Neuronal stem cell (in vitro differentiated cells): ENCODE data around the gene GNG4.
"Not testable (repeated sequence)": the region's sequence is repeated elsewhere in the genome, so short reads cannot be mapped to it uniquely, and the experiment has no call there.

Experiments used
- DNase-seq: peaks from one replicate; pipeline ENCODE4 v3.0.0-alpha.2; 2013; ENCODE audit warnings: low spot score
- H2AFZ ChIP-seq: one replicate; pipeline ENCODE4 v1.6.1; 2013; ENCODE audit warnings: mild to moderate bottlenecking, low read length, inconsistent platforms
- H2AK5ac ChIP-seq: 2 replicates; pipeline ENCODE4 v1.6.1; 2013; ENCODE audit warnings: low read depth, mild to moderate bottlenecking, inconsistent platforms, low read length, moderate library complexity, mixed read lengths
- H2BK120ac ChIP-seq: 2 replicates; pipeline ENCODE4 v1.6.1; 2013; ENCODE audit warnings: low read depth, mild to moderate bottlenecking, inconsistent platforms, low read length, moderate library complexity, mixed read lengths
- H2BK12ac ChIP-seq: one replicate; pipeline ENCODE4 v1.6.1; 2013; ENCODE audit warnings: low read length, inconsistent platforms
- H2BK15ac ChIP-seq: 2 replicates; pipeline ENCODE4 v1.6.1; 2013; ENCODE audit warnings: mild to moderate bottlenecking, low read length, inconsistent platforms, mixed read lengths
- H2BK5ac ChIP-seq: one replicate; pipeline ENCODE4 v1.6.1; 2013; ENCODE audit warnings: inconsistent platforms, mild to moderate bottlenecking, low read length, moderate library complexity
- H3K14ac ChIP-seq: one replicate; pipeline ENCODE4 v1.6.1; 2013; ENCODE audit warnings: low read length, inconsistent platforms
- H3K18ac ChIP-seq: 2 replicates; pipeline ENCODE4 v1.6.1; 2013; ENCODE audit warnings: low read length, inconsistent platforms
- H3K23ac ChIP-seq: 2 replicates; pipeline ENCODE4 v1.6.1; 2013; ENCODE audit warnings: low read depth, mild to moderate bottlenecking, mixed read lengths, low read length, inconsistent platforms; ENCODE audit not compliant: poor library complexity
- H3K27ac ChIP-seq: replicated peaks from 3 replicates; pipeline ENCODE4 v1.5.1; 2013; ENCODE audit warnings: low read length, inconsistent platforms
- H3K27me3 ChIP-seq, 3 experiments: 2 replicates each; pipeline ENCODE4 v1.6.1; 2013; ENCODE audit warnings: low read length in 3 of 3, mild to moderate bottlenecking in 2 of 3, inconsistent platforms in 1 of 3, low read depth in 1 of 3, mixed read lengths in 1 of 3, moderate library complexity in 1 of 3; ENCODE audit not compliant: control insufficient read depth in 3 of 3, insufficient read depth in 3 of 3
- H3K36me3 ChIP-seq, 2 donors: replicated peaks in 1 of 2; 2 replicates each; pipeline ENCODE4 v1.6.1; 2013; ENCODE audit warnings: low read length in 2 of 2; ENCODE audit not compliant: control insufficient read depth in 2 of 2, insufficient read depth in 2 of 2
- H3K4ac ChIP-seq: 2 replicates; pipeline ENCODE4 v1.6.1; 2013; ENCODE audit warnings: inconsistent platforms, mild to moderate bottlenecking, low read length, moderate library complexity
- H3K4me1 ChIP-seq, 2 donors: 1 replicate in 1 of 2; 2 replicates in 1 of 2; pipeline ENCODE4 v1.6.1; 2013; ENCODE audit warnings: low read length in 2 of 2, low read depth in 1 of 2; ENCODE audit not compliant: control insufficient read depth in 2 of 2, insufficient read depth in 1 of 2
- H3K4me2 ChIP-seq: one replicate; pipeline ENCODE4 v1.6.1; 2013; ENCODE audit warnings: mild to moderate bottlenecking, low read length, inconsistent platforms; ENCODE audit not compliant: insufficient read depth, poor library complexity, severe bottlenecking
- H3K4me3 ChIP-seq, 2 donors: 2 replicates each; pipeline ENCODE4 v1.5.1; 2013; ENCODE audit warnings: low read length in 2 of 2, mild to moderate bottlenecking in 2 of 2, inconsistent platforms in 1 of 2, moderate library complexity in 1 of 2
- H3K79me1 ChIP-seq: one replicate; pipeline ENCODE4 v1.6.1; 2013; ENCODE audit warnings: low read depth, mild to moderate bottlenecking, inconsistent platforms, low read length, moderate library complexity
- H3K9ac ChIP-seq: one replicate; pipeline ENCODE4 v1.6.1; 2013; ENCODE audit warnings: mild to moderate bottlenecking, low read depth, low read length, inconsistent platforms; ENCODE audit not compliant: poor library complexity
- H3K9me3 ChIP-seq, 2 donors: replicated peaks in 1 of 2; 2 replicates each; pipeline versions ENCODE3 to v1.6.1; 2013; ENCODE audit warnings: low read length in 2 of 2, mild to moderate bottlenecking in 2 of 2, inconsistent platforms in 1 of 2, low read depth in 1 of 2, mixed read lengths in 1 of 2, moderate library complexity in 1 of 2; ENCODE audit not compliant: control insufficient read depth in 2 of 2, insufficient read depth in 1 of 2
- H4K8ac ChIP-seq: one replicate; pipeline ENCODE4 v1.6.1; 2013; ENCODE audit warnings: low read depth, mild to moderate bottlenecking, inconsistent platforms, low read length, moderate library complexity
- H4K91ac ChIP-seq: one replicate; pipeline ENCODE4 v1.6.1; 2013; ENCODE audit warnings: low read length, low read depth, mild to moderate bottlenecking, inconsistent platforms; ENCODE audit not compliant: poor library complexity
- WGBS, 2 donors: extraction: QIAGEN DNeasy Blood & Tissue Kit; methylation state at CpG; one replicate each; pipeline ENCODE4 v1.1.7; 2013; ENCODE audit warnings: missing lambda C conversion rate in 2 of 2, mixed read lengths in 1 of 2; ENCODE audit not compliant: insufficient read length in 2 of 2, insufficient replicate concordance in 1 of 2; ENCODE audit errors: extremely low coverage in 2 of 2; 5-methylcytosine and 5-hydroxymethylcytosine counted together

GNG4 gene

DNA sequence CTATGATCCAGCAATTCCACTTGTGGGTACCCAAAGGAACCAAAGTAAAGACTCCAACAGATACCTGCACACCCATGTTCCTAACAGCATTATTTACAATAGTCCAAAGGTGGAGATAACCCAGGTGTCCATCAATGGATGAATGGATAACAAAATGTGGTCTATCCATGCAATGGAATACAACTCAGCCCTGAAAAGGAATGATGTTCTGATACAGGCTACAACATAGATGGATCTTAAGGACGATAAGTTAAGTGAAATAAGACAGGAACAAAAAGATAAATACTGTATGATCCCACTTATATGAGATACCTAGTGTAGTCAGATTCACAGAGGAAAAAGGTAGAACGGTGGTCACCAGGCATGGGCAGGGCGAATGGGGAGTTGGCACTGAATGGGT, 69.7 kb downstream of the GNG4 start:
- Histone ChIP-seq H3K4me1 (no peaks in the 10 kb centered on the region), H3K14ac (no peak overlapping the region), H2AK5ac (no peak overlapping the region), H3K27ac (no peak overlapping the region), H3K79me1 (no peaks in the 10 kb centered on the region), H3K4me2 (no peak overlapping the region), H3K4me3 (no peak overlapping the region), H2AFZ (no peak overlapping the region), H3K36me3 (peaks cover 4 to 68% of the 10 kb centered on the region in 2 donors), H4K8ac (no peak overlapping the region), H2BK15ac (no peak overlapping the region), H2BK12ac (no peak overlapping the region), H3K4ac (no peak overlapping the region), H2BK5ac (no peak overlapping the region), H2BK120ac (no peak overlapping the region), H3K18ac (no peak overlapping the region), H3K9me3 (peaks cover 2 to 9% of the 10 kb centered on the region in 2 donors), H3K23ac (no peak overlapping the region), H3K27me3 (no peaks in the 10 kb centered on the region), H3K9ac (no peak overlapping the region), H4K91ac (no peak overlapping the region)
- no CpG with 5 or more reads among the region's 3 CpGs for WGBS, 2 donors
- no peak for DNase-seq

DNA sequence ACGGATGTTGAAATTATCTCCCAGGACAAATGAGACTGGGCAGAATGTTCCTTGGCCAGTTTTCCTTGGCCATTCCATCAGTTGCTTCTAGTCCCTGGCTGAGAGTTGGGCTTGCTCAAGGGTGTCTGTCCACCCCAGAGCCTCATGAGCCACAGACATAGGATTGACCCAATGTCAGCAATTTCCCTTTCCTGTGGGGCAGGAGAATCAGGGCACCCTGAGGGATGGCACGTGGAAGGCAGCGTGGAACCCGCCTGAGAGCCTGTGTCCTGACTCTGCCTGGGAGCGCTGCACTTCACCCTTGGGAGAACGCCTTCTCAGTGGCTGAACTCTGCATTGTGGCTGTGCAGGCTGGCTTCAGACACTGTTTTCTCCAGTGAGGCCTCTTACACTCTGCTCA, 74.0 kb downstream of the GNG4 start:
- no peak overlapping the region for H2BK12ac ChIP-seq

DNA sequence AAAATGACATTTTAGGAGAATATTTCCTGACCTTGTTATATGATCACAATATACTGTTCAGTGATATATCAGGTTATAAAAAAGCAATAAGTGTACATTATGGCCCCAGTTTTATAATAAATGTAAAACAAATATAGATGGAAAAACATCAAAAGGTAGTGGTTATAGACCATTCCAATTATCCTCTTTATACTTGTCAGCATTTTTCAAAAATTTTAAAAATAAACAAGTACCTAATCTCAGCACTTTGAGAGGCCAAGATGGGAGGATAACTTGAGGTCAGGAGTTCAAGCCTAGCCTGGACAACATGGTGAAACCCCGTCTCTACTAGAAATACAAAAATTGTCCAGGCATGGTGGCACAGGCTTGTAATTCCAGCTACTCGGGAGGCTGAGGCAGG, 75.7 kb downstream of the GNG4 start:
- no peak overlapping the region for H3K4me3 ChIP-seq
- H2AFZ ChIP-seq = no peak overlapping the region
- H3K14ac ChIP-seq = no peak overlapping the region
- no peak overlapping the region for H3K4ac ChIP-seq
- no peak overlapping the region for H3K27ac ChIP-seq
- H2BK12ac ChIP-seq = no peak overlapping the region
- H2AK5ac ChIP-seq = no peak overlapping the region
- H3K9me3 ChIP-seq = no peaks in the 10 kb centered on the region
- no peaks in the 10 kb centered on the region for H3K79me1 ChIP-seq
- no peak for DNase-seq
- H4K91ac ChIP-seq = no peak overlapping the region
- H2BK120ac ChIP-seq = no peak overlapping the region
- no peak overlapping the region for H2BK5ac ChIP-seq
- H3K4me2 ChIP-seq = no peak overlapping the region
- no peak overlapping the region for H4K8ac ChIP-seq
- no peak overlapping the region for H3K9ac ChIP-seq
- no peak overlapping the region for H3K18ac ChIP-seq
- no peak overlapping the region for H3K23ac ChIP-seq
- H3K27me3 ChIP-seq = no peaks in the 10 kb centered on the region
- no CpG with 5 or more reads among the region's 2 CpGs for WGBS, 2 donors
- H3K36me3 ChIP-seq = peaks cover 0 to 31% of the 10 kb centered on the region in 2 donors
- H3K4me1 ChIP-seq = no peaks in the 10 kb centered on the region
- H2BK15ac ChIP-seq = no peak overlapping the region

More for the DNA sequence above, 74.0 kb downstream of the GNG4 start:
- no peak overlapping the region for H3K9ac ChIP-seq
- H3K4me3 ChIP-seq = no peak overlapping the region
- H2BK15ac ChIP-seq = no peak overlapping the region
- peaks cover 2 to 9% of the 10 kb centered on the region in 2 donors for H3K9me3 ChIP-seq
- peaks cover 1 to 42% of the 10 kb centered on the region in 2 donors for H3K36me3 ChIP-seq
- no peak for DNase-seq
- no peaks in the 10 kb centered on the region for H3K79me1 ChIP-seq
- H3K4me1 ChIP-seq = no peaks in the 10 kb centered on the region
- no peak overlapping the region for H2BK5ac ChIP-seq
- H3K18ac ChIP-seq = peak overlapping the region; percentile 27
- no peak overlapping the region for H2AFZ ChIP-seq
- no peak overlapping the region for H3K23ac ChIP-seq
- H2BK120ac ChIP-seq = no peak overlapping the region
- H3K4ac ChIP-seq = no peak overlapping the region
- H4K8ac ChIP-seq = no peak overlapping the region
- no peaks in the 10 kb centered on the region for H3K27me3 ChIP-seq
- H3K4me2 ChIP-seq = no peak overlapping the region
- no CpG with 5 or more reads among the region's 6 CpGs for WGBS, 2 donors
- no peak overlapping the region for H3K14ac ChIP-seq
- H3K27ac ChIP-seq = no peak overlapping the region
- H2AK5ac ChIP-seq = no peak overlapping the region
- H4K91ac ChIP-seq = no peak overlapping the region

DNA sequence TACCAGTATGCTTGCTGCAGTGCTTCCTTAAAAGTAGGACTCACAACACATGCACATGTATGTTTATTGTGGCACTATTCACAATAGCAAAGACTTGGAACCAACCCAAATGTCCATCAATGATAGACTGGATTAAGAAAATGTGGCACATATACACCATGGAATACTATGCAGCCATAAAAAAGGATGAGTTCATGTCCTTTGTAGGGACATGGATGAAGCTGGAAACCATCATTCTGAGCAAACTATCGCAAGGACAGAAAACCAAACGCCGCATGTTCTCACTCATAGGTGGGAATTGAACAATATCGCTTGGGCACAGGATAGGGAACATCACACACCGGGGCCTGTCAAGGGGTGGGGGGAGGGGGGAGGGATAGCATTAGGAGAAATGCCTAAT, 76.6 kb downstream of the GNG4 start:
- not testable (repeated sequence) for H4K91ac ChIP-seq, DNase-seq, H4K8ac ChIP-seq, H3K23ac ChIP-seq, H2BK5ac ChIP-seq, H3K27me3 ChIP-seq, H2AFZ ChIP-seq, H2BK12ac ChIP-seq, H3K4me1 ChIP-seq, H3K4me2 ChIP-seq, H3K27ac ChIP-seq, H2BK15ac ChIP-seq, H3K9me3 ChIP-seq, H3K79me1 ChIP-seq, H3K18ac ChIP-seq, H2AK5ac ChIP-seq, H2BK120ac ChIP-seq, H3K9ac ChIP-seq, H3K4ac ChIP-seq, H3K14ac ChIP-seq, H3K4me3 ChIP-seq
- no CpG with 5 or more reads among the region's 5 CpGs for WGBS, 2 donors
- H3K36me3 ChIP-seq = peaks cover 0 to 31% of the 10 kb centered on the region in 2 donors
